HG02798 (cell line): Measurements from ENCODE around the gene KRTAP10-12.
"Not testable (repeated sequence)": the region's sequence is repeated elsewhere in the genome, so short reads cannot be mapped to it uniquely, and the experiment has no call there.

Source experiments
- ATAC-seq: cut with Tn5 transposase; IDR thresholded peaks from one replicate; pipeline ENCODE4 v1.9.1; 2021; ENCODE audit warnings: mild to moderate bottlenecking; ENCODE audit not compliant: unreplicated experiment, poor library complexity

Gene KRTAP10-12, protein sequence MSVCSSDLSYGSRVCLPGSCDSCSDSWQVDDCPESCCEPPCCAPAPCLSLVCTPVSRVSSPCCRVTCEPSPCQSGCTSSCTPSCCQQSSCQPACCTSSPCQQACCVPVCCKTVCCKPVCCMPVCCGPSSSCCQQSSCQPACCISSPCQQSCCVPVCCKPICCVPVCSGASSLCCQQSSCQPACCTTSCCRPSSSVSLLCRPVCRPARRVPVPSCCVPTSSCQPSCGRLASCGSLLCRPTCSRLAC

DNA sequence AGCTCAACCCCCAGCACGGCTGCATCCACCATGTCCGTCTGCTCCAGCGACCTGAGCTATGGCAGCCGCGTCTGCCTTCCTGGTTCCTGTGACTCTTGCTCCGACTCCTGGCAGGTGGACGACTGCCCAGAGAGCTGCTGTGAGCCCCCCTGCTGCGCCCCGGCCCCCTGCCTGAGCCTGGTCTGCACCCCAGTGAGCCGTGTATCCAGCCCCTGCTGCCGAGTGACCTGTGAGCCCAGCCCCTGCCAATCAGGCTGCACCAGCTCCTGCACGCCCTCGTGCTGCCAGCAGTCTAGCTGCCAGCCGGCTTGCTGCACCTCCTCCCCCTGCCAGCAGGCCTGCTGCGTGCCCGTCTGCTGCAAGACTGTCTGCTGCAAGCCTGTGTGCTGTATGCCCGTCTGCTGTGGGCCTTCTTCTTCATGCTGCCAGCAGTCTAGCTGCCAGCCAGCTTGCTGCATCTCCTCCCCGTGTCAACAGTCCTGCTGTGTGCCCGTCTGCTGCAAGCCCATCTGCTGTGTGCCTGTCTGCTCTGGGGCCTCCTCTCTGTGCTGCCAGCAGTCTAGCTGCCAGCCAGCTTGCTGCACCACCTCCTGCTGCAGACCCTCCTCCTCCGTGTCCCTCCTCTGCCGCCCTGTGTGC, at the start of gene KRTAP10-12:
KRTAP10-12 (plus strand) TSS at position 1 of the 639 bp plus-strand sequence; CDS start at position 31, 30 bp downstream.
- not testable (repeated sequence) for ATAC-seq

DNA sequence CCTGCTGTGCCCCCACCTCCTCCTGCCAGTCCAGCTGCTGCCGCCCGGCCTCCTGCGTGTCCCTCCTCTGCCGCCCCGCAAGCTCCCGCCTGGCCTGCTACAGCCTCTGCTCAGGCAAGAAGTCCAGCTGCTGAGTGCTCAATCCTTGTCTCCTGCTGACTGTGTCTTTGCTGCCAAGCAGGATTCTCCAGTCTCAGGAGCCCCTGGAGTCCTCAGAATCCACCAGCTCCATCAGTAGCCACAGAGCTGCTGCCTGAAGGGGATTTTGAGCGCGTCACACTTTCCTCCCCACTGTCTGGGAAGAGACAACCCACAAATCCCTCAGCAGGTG, 49.8 kb upstream of the KRTAP10-12 start:
- ATAC-seq: no peak

DNA sequence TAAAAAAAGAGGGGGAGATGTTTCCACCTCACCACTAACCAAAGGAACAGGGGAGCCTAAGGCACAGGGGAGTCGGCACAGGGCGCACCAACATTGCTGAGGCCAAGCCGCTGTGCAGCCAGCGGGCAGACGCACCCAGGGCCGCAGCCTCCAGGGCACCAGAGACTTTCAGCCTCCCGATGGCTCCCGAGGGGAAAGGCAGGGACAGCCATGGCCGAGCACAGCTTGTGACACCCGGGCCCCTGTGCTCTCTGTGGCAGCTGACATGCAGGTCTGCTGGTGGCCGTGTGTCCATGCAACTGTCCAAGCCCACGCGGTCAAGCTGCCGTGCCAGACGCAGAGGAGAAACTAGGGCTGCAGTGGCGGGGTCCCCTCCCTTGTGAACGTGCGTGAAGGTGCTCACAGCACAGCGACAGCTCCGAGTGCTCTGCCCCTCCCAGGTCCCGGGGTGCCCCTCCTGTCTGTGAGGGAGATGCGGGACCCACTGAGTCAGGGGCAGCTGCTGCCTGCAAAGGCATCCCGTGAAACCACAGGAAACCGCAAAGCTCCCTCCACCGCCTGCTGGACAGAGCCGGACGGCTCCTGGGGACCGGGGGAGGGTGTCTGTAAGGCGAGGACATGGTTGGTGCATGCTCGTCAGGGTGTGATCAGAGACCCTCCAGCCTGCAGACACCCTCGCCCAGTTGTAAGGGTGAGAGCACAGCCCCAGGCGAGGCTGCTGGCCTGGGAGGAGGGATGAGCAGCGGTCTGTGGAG, 48.2 kb upstream of the KRTAP10-12 start:
- no peak for ATAC-seq

DNA sequence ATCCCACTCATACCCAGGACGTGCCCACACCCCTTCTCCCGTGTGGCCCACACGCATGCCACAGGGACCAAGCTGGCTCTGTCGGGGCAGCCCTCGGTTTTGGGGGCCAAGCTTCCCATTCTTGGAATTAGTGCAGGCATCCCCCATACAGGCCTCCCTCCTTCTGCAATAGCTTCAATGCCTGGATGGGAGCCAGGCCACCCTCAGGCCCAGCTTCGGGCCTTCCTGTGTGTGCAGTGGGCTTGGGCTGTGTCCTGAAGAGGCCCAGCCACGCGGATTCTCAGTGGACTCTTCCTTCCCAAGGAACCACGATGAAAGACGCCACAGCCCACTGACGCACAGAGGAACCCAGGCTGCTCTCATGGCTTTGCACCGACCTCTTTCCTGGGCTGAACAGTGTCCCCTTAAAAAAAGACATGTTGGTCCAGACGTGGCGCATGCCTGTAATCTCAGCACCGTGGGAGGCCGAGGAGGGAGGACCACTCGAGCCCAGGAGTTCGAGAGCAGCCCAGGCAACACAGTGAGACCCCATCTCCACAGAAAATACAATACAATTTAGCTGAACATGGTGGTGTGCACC, 47.4 kb upstream of the KRTAP10-12 start:
- ATAC-seq: no peak

DNA sequence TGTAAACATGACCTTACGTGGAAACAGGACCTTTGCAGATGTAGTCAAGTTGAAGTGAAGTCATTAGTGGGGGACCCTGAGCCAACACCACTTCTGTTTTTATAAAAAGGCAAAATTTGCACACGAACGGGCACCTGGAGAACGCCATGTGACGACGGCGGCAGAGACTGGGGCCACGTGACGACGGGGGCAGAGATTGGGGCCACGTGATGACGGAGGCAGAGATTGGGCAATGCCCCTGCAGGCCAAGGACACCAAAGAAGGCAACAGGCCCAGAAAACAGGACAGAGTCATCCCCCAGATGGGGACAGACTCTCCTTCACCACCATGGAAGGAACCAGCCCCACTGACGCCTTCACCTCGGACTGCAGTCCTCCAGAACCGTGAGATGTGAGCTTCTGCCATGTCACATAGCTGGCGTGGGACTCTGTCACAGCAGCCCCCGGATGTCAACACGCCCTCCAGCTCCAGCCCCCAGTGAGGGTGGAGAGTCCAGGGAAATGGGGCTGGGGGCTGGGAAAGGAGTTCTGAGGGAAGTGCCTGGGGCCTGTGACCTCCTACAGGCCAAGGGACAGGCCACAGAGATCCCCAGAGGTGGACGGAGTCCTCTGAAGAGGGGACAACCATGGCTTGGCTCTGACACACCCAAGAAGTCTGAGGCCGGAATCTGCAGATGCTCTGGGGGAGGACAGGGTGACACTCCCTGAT, 46.6 kb upstream of the KRTAP10-12 start:
- no peak for ATAC-seq

DNA sequence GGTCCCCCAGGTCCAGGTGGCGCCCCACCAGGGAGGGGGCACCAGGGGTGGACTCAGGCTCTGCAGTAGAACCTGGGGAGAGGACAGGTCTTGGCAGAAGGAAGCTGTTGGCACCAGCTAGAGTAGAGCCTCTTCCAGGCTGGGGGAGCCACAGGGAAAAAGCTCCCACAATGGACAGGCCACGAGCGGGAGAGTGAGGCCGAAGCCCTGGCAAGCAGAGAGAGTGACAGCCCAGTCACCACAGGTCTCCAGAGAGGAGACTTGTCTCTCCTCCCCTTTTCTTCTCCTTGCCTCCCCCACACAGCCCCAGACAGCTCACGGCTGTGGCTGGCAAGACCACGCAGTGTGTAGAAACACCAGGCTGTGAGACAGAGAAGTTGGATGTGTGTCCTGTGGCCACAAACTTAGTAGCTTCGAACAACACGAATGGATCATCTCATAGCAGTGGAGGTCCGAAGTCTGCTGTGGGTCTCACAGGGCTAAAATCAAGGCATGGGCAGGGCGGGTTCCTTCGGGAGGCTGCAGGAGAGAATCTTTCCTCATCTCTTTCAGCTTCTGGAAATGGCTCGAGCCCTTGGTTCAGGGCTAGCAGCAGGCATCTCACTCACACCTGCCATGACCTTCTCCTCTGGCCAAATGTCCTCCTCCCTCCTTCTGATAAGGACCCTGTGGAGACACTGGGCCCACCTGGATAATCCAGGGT, 45.8 kb upstream of the KRTAP10-12 start:
- ATAC-seq: no peak

DNA sequence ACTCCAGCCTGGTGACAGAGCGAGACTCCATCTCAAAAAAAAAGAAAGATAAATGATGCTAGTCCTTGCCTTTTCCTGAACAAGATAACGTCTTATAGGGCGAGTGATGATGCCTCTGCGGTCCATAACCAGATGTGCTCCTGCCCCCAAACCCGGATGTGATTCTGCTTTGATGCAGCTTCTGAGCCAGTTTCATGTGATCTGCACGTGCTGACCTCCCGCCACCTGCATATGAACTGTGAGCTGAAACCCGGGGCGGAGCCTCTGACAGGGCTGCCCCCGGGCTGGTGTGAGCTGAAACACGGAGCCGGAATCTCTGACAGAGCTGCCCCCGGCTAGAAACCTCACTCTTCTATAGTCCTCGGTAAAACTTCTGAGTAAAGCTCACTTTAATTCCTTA, 43.8 kb upstream of the KRTAP10-12 start:
- ATAC-seq: no peak

DNA sequence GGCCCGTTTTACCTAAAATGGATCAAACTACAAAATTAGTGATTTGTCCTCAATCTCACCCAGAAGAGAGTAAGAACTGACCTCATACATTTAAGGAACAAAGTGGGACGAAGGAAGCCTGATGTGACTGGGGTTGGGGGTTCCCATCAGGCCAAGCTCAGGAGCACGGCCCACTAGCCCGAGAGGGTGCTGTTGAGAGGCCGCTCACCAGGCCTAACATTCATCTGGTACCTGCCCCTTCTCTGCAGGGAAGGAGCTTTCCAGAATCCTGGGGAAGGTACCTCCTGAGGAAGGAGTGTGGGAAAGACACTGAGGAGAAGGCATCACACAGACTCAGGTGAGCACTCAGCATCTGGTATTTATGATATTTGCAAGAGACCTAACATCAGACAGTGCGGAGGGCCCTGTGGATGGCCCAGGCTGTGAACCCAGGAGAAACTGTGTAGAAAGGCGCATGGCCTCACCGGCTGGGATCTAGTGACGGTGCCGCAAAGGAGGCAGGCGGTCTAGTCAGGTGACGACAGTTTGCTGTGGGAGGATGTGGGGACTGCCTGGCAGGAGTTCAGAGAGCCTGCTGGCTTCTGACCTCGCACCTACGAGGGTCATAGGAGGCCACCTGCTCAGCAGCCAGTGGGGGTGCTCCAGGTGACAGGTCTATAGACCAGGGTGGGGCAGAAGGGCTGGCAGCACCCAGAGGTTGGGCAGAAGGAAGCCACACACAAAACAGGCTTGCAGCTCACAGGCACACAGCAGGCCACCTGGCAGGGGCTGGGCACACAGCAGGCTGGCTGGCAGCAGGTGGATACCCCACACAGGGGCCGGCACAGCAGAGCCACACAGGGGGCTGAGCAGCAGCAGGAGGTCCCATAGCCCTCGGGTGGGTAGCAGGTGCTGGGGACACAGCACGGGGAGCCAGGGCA, 43.1 kb upstream of the KRTAP10-12 start:
- ATAC-seq: no peak

DNA sequence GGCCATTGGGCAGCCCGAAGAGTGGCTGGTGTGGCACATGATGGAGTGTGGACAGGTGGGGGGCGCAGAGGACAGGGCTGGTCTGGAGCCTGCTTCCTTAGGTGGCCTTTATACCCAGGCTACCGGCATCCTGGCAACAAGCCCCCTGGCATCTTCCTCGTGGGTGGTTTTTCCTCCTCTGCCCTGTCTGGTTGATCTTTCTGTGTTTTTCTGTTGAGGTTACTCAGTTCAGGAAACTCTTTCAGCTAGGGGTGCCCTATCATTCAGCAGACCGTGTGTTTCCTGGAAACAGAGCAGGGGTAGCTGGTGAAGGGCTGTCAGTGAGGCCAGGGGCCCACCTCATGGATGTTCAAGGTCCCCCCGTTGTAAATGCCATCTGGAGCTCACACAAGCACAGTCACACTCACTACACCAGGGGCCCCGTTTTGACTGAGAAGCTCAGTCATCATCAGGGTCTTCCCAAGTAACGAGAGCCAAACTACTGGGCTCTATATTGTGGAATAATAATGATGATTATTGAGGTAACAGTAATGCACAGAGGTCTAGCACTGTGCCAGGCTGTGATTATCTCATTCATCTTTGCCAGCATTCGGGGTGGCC, 42.3 kb upstream of the KRTAP10-12 start, which contains the start of gene KRTAP12-4:
KRTAP12-4 (minus strand) TSS at position 84 of the 600 bp plus-strand sequence; CDS start at position 39, 45 bp downstream.
- no peak for ATAC-seq

DNA sequence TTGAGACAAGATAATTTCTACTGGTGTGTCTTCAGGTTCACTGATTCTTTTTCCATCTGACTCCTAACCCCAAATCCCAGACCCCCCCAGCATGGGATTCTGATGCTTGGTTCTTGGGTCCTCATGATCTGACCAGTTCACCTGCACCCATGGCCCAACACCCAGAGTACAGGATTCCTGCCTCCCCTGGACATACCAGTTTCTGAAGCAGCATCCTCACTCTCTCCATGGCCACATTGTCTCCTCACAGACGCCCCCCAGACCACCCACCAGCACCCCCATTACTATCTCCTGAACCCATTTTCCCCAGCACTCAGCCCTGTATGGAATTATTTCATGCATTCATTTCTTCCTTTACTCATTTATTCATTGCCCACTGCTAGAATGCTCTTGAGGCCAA, 40.1 kb upstream of the KRTAP10-12 start:
- ATAC-seq: no peak

DNA sequence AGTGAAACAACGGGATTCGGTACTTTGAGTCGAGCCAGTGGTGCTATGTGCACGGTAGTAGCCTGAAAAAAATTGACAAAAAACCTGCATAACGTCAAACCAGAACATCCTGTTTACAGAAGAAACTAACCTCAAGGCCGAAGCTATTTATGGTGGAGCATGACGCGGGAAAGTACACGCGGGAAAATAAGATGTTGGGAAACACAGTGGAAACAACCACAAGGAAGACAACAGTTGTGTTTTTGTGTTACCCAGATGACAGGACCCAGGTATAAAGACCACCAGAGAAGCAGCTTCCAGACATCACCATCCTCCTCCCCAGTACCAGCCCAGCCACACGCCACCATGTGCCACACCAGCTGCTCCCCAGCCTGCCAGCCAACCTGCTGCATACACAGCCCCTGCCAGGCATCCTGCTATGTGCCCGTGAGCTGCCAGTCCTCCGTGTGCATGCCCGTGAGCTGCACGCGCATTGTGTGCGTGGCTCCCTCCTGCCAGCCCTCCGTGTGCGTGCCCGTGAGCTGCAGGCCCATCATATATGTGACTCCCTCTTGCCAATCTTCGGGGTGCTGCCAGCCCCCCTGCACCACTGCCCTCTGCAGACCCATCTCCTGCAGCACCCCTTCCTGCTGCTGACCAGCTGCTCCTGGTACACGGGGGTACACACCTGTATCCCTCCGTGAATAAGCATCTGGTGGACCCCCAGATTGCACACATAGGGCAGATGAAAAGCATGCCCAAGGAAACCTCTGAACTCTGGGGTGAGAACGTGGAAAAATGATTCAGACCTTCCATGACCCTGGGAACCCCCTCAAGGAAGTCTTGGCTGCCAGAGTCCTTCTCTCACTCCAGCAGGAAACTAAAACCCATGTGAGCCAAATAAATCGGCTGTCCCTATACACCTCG, 39.1 kb upstream of the KRTAP10-12 start, which contains the start of gene KRTAP12-3:
KRTAP12-3 (plus strand) TSS at position 298 of the 906 bp plus-strand sequence; CDS start at position 346, 48 bp downstream.
- no peak for ATAC-seq

DNA sequence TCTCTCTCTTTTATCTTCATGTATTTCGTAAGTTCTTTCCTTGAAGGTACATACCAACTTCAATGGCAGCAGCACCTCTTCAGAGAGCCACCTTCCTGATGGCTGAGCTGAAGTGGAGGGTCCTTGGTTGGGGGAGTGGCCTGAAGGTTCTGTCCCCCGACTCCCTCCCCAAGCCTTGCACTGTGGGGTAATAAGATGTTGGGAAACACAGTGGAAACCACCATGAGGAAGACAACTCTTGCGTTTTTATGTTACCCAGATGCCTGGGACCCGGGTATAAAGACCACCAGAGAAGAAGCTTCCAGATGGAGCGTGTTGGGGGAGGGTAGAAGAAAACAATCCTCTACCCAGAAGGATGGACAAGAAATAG, 38.4 kb upstream of the KRTAP10-12 start:
- no peak for ATAC-seq

DNA sequence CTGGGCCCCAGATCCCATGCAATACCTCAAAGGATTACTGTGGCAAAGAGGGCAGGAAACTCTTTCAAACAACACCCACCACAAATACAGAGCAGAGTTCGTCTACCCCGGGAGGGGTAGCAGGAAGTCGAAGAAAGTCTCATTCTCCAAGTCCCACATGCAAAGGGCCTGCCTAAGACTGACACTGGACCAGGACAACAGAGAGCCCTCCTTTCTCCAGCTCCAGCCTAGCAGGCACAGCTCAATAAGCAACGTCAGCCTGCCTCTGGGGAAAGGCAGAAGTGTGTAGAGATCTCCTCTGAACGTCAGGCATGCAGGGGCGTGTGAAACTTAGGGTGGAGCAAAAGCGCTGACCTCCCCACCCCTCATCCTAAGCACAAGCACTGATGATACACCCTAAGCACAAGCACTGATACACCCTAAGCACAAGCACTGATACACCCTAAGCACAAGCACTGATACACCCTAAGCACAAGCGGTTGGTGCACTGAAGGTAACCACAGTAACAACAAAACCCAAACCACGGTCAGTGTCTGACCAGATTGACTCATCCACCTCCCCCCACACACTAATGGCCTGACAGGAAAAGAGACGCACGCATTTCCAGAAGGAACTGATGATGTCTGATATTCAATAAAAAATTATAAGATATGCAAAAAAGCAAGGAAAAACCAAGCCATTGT, 37.9 kb upstream of the KRTAP10-12 start:
- ATAC-seq: no peak

DNA sequence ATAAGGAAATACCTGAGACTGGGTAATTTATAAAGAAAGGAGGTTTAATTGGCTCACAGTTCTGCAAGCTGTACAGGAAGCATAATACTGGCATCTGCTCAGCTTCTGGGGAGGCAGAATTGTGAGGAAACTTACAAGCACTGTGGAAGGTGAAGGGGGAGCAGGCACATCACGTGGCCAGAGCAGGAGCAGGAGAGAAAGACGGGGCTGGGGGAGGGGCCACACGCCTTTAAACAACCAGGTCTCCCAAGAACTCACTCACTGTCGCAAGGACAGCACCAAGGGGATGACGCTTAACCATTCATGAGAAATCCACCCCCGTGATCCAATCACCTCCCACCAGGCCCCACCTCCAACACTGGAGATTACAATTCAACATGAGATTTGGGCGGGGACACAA, 35.4 kb upstream of the KRTAP10-12 start:
- ATAC-seq: not testable (repeated sequence)

DNA sequence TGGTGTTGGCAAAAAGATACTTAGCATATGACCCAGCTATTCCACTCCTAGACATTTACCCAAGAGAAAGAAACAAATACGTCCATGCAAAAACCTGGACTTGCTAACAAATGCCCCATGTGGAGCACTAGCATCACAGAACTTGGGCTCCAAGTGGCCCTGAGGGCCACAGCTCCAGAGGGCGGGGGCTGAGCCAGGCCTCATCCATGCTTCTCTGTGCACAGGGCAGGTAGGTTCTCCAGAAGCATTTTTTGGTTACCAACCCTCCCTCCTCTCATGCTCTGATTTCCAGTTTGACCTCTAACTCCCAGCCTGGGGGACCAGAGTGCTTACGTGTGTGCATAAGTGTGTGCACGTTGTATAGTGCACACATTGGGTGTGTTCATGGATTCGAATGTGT, 32.3 kb upstream of the KRTAP10-12 start:
- no peak for ATAC-seq

DNA sequence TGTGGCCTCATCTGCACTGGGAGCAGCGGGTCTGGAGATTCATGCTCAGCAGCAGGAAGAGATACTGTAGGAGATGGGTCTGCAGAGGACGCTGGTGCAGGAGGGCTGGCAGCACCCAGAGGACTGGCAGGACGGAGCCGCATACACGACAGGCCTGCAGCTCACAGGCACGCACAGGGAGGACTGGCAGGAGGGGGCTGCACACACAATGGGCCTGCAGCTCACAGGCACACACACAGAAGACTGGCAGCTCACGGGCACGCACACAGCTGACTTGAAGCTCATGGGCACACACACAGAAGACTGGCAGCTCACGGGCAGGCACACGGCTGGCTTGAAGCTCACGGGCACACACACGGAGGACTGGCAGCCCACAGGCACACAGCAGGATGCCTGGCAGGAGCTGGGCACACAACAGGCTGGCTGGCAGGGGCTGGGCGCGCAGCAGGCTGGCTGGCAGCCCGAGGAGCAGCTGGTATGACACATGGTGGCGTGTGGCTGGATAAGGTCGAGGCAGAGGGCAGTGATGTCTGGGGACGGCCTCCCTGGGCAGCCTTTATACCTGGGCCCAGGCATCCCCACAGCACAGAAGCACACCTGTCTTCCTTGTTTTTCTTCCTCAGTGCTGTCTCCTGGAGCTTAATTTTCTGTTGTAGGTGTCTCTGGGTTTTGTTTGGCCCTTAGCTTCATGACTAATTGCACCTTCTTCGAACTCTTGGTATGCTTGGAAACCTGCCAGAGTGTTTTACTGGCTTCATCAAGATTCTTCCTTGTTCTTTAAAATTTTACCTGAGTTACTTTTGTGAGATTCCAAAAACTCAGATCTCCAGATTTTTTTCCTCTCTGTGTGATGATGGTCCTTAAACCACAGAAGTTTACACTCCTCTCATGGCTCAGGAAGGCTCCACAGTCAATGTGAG, 30.3 kb upstream of the KRTAP10-12 start, which contains the start of gene KRTAP12-2:
KRTAP12-2 (minus strand) TSS at position 527 of the 920 bp plus-strand sequence; CDS start at position 486, 41 bp downstream.
- no peak for ATAC-seq
